B cell (primary cell): ENCODE results near the gene PDE3B. TPM values are rescaled to one million over a fixed set of nuclear protein-coding genes. Genes with fewer than 3 reads are reported as not detected.

Source experiments
- ATAC-seq: fragments of 200-7000 bp; cut with Tn5 transposase; one replicate; pipeline ENCODE4 v1.10.0; 2021; ENCODE audit warnings: low read depth, mild to moderate bottlenecking, moderate number of reproducible peaks, moderate library complexity
- CTCF ChIA-PET: fragments of 350-600 bp; sonication (Branson Sonifier 250); formaldehyde crosslinking; loops from one replicate; lab custom pipeline; 2021; ENCODE audit warnings: antibody characterized with exemption, inconsistent platforms; lab: Charles Lee
- POLR2A ChIA-PET: fragments of 350-600 bp; sonication (Branson Sonifier 250); formaldehyde crosslinking; loops from one replicate; lab custom pipeline; 2021; ENCODE audit warnings: antibody characterized with exemption; lab: Charles Lee
- DNase-seq: peaks from one replicate; pipeline ENCODE4 v3.0.0; 2013
- H2AFZ ChIP-seq: 2 replicates; pipeline ENCODE4 v1.6.1; 2012; ENCODE audit warnings: mild to moderate bottlenecking, low read depth, low read length; ENCODE audit not compliant: insufficient read depth, poor library complexity, severe bottlenecking
- H3K27ac ChIP-seq, 2 donors: 1 replicate in 1 of 2; 2 replicates in 1 of 2; pipeline ENCODE4 v1.5.1; 2012 to 2013; ENCODE audit warnings: low read length in 2 of 2, mild to moderate bottlenecking in 2 of 2, moderate library complexity in 1 of 2
- H3K27me3 ChIP-seq, 4 experiments: fragments of 200-600 bp in 1 of 4; sonication (generic) in 1 of 4; replicated peaks in 1 of 4; 1 replicate in 2 of 4; 2 replicates in 2 of 4; pipeline versions ENCODE4 v1.6.1 to v1.7.0; 2013 to 2016; ENCODE audit warnings: low read length in 3 of 4, mild to moderate bottlenecking in 2 of 4, mixed read lengths in 1 of 4, moderate library complexity in 1 of 4; ENCODE audit not compliant: insufficient read depth in 4 of 4, control insufficient read depth in 3 of 4; ENCODE audit errors: control extremely low read depth in 1 of 4
- H3K36me3 ChIP-seq, 2 experiments: replicated peaks in 1 of 2; 1 replicate in 1 of 2; 2 replicates in 1 of 2; pipeline versions ENCODE4 v1.6.1 to v1.7.1; 2013; ENCODE audit warnings: low read length in 1 of 2; ENCODE audit not compliant: insufficient read depth in 2 of 2, control insufficient read depth in 1 of 2; ENCODE audit errors: control extremely low read depth in 1 of 2, extremely low read depth in 1 of 2
- H3K4me1 ChIP-seq, 2 donors: fragments of 200-600 bp in 1 of 2; sonication (generic) in 1 of 2; 1 replicate in 1 of 2; 2 replicates in 1 of 2; pipeline versions ENCODE4 v1.5.1 to v1.6.1; 2013 to 2017; ENCODE audit warnings: low read length in 2 of 2; ENCODE audit not compliant: control insufficient read depth in 2 of 2, insufficient read depth in 2 of 2
- H3K4me2 ChIP-seq: replicated peaks from 2 replicates; pipeline ENCODE3; 2012; ENCODE audit warnings: mild to moderate bottlenecking, low read depth, low read length; ENCODE audit not compliant: poor library complexity, severe bottlenecking
- H3K4me3 ChIP-seq, 5 experiments: fragments of 200-600 bp in 1 of 5; sonication (generic) in 1 of 5; 1 replicate in 3 of 5; 2 replicates in 2 of 5; pipeline versions ENCODE4 v1.5.1 to v1.7.0; 2011 to 2016; ENCODE audit warnings: low read length in 4 of 5, mild to moderate bottlenecking in 4 of 5, low read depth in 2 of 5, control low read depth in 1 of 5, moderate library complexity in 1 of 5; ENCODE audit not compliant: insufficient read depth in 1 of 5; ENCODE audit errors: control extremely low read depth in 1 of 5, extremely low read depth in 1 of 5
- H3K79me2 ChIP-seq: fragments of 200-600 bp; sonication (generic); one replicate; pipeline ENCODE4 v1.6.0; 2016; ENCODE audit warnings: low read length; ENCODE audit not compliant: control insufficient read depth, insufficient read depth
- H3K9ac ChIP-seq: fragments of 200-600 bp; sonication (generic); 2 replicates; pipeline ENCODE4 v1.6.1; 2017; ENCODE audit warnings: mild to moderate bottlenecking, low read length, moderate library complexity
- H3K9me3 ChIP-seq, 3 donors: one replicate each; pipeline versions ENCODE4 v1.6.1 to v1.7.1; 2013; ENCODE audit warnings: low read length in 2 of 3; ENCODE audit not compliant: control insufficient read depth in 2 of 3, insufficient read depth in 1 of 3; ENCODE audit errors: control extremely low read depth in 1 of 3
- H4K20me1 ChIP-seq: 2 replicates; pipeline ENCODE4 v1.6.0; 2012; ENCODE audit warnings: mild to moderate bottlenecking, low read length; ENCODE audit not compliant: insufficient read depth, control insufficient read depth, poor library complexity, severe bottlenecking
- H3K27ac Mint-ChIP-seq: one replicate; pipeline ENCODE4 v1.8.0; 2021; ENCODE audit warnings: mixed read lengths
- H3K27me3 Mint-ChIP-seq: one replicate; pipeline ENCODE4 v1.8.0; 2021; ENCODE audit warnings: mixed read lengths
- H3K4me1 Mint-ChIP-seq: one replicate; pipeline ENCODE4 v1.8.0; 2021; ENCODE audit warnings: mixed read lengths
- H3K4me3 Mint-ChIP-seq: one replicate; pipeline ENCODE4 v1.8.0; 2021; ENCODE audit warnings: mixed read lengths
- H3K9me3 Mint-ChIP-seq: one replicate; pipeline ENCODE4 v1.8.0; 2022; ENCODE audit warnings: mixed read lengths; ENCODE audit not compliant: insufficient read depth
- EZH2 ChIP-seq: IDR thresholded peaks from 2 replicates; pipeline ENCODE4 v1.6.1; 2012; ENCODE audit warnings: borderline replicate concordance, low read depth, mild to moderate bottlenecking, moderate library complexity, low read length; ENCODE audit not compliant: insufficient read depth, poor library complexity, severe bottlenecking
- WGBS: methylation state at CpG from one replicate; pipeline ENCODE4 v1.1.5; 2013; ENCODE audit warnings: missing lambda C conversion rate; ENCODE audit not compliant: insufficient coverage; 5-methylcytosine and 5-hydroxymethylcytosine counted together
- intact Hi-C: fragments of 100-400 bp; cut with micrococcal nuclease; formaldehyde crosslinking; loops from one replicate; pipeline ENCODE4 v1.10.0; 2022
- polyA plus RNA-seq: library from polyadenylated mRNA; depleted of rRNA; stranded (reverse); fragments of >200 nt; gene quantifications from 2 replicates; pipeline ENCODE4 v1.2.3, GENCODE V29; 2012
- total RNA-seq, 2 donors: library from RNA; stranded (reverse); fragments of 120-200 nt in 1 of 2; gene quantifications; 1 replicate in 1 of 2; 2 replicates in 1 of 2; pipeline versions ENCODE4 v1.2.3 to v1.2.4, GENCODE V29; 2013 to 2022
- TF ChIP-seq, protein P1 (sequence below): fragments of 200-600 bp; IDR thresholded peaks from one replicate; pipeline ENCODE4 v1.8.0; 2022; ENCODE audit warnings: antibody characterized with exemption, mild to moderate bottlenecking

Gene PDE3B
- total and polyA plus RNA-seq, 2 donors (not counting 1 experiment from before 2014, with no cell fraction given): 1.0 to 60.7 TPM

DNA sequence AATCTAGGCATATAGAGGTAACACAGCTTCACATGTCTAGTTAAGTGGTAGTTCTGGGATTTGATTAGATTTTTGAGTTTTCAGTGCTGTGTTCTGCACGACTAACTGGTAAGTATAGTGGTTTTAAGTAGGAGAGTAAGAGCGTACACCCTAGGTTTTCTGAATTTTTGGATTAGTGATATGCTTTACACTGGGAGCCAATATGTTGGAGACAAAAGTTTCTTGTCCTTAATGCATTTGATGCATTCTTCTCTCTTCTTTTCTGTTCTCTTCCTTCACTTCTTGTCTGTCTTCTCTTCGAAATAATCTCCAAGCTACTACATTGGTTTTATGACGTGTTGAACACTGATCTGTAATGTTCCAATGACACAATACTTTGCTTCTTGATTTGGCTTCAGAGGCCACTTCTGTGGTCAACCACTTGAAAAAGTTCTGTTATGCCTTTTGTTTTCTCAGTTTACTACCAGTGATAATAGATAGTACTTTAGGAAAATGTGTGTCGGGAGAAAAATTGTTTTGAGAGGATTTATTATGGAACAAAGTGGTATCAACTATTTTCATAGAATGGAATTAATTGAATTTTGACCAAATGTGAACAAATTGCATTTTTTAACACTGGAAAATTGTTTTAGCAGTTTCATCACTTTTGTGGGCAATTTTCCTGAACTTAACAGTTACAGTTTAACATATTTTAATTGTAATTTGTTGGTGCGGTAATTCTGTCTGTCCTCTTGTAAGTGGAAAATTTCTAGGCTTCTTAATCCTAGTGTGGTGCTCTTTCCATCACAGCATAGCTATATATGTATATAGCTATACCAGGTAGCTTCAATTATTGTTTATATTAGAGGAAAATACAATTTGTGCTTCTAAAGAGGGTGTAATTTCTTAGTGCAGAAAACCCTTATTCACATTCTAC lies 2.6 kb downstream of the PDE3B start:
- Histone ChIP-seq H3K4me3 (peak overlapping the region in 2 of 5 experiments; percentile 73 to 92), H3K4me1 (peaks cover 7 to 17% of the 10 kb centered on the region in 2 donors), H3K9ac (no peak overlapping the region), H2AFZ (no peak overlapping the region), H3K4me2 (no peak overlapping the region), H3K27me3 (peaks cover 0 to 33% (median 21%) of the 10 kb centered on the region in 4 experiments), H3K9me3 (peaks cover 0 to 2% (median 0%) of the 10 kb centered on the region in 3 donors), H4K20me1 (no peaks in the 10 kb centered on the region), H3K36me3 (no peaks in the 10 kb centered on the region), H3K79me2 (no peaks in the 10 kb centered on the region), H3K27ac (no peak overlapping the region)
- intact Hi-C loops: loop anchor here (2.0 kb wide), 1 partner anchor 119 kb away; no protein-coding TSS in a partner anchor
- TF ChIP-seq, protein P1, sequence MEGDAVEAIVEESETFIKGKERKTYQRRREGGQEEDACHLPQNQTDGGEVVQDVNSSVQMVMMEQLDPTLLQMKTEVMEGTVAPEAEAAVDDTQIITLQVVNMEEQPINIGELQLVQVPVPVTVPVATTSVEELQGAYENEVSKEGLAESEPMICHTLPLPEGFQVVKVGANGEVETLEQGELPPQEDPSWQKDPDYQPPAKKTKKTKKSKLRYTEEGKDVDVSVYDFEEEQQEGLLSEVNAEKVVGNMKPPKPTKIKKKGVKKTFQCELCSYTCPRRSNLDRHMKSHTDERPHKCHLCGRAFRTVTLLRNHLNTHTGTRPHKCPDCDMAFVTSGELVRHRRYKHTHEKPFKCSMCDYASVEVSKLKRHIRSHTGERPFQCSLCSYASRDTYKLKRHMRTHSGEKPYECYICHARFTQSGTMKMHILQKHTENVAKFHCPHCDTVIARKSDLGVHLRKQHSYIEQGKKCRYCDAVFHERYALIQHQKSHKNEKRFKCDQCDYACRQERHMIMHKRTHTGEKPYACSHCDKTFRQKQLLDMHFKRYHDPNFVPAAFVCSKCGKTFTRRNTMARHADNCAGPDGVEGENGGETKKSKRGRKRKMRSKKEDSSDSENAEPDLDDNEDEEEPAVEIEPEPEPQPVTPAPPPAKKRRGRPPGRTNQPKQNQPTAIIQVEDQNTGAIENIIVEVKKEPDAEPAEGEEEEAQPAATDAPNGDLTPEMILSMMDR: no peak
- no peak for TF ChIP-seq EZH2
- peaks cover 56% of the 10 kb centered on the region for H3K27me3 Mint-ChIP-seq
- peaks cover 9% of the 10 kb centered on the region for H3K4me1 Mint-ChIP-seq
- CTCF ChIA-PET: interaction anchor here (0.9 to 6.1 kb wide), 7 partner anchors 10 to 260 kb away, joined by 3 to 67 read pairs (median 13); partner anchors contain the start of gene PSMA1
- POLR2A ChIA-PET: no interaction called here
- H3K4me3 Mint-ChIP-seq: peak overlapping the region; percentile 58
- ATAC-seq (no peak), DNase-seq (peak; percentile 21)
- no peaks in the 10 kb centered on the region for H3K9me3 Mint-ChIP-seq
- WGBS: 83% methylated on average over 1 of the region's 6 CpGs
- no peak overlapping the region for H3K27ac Mint-ChIP-seq

DNA sequence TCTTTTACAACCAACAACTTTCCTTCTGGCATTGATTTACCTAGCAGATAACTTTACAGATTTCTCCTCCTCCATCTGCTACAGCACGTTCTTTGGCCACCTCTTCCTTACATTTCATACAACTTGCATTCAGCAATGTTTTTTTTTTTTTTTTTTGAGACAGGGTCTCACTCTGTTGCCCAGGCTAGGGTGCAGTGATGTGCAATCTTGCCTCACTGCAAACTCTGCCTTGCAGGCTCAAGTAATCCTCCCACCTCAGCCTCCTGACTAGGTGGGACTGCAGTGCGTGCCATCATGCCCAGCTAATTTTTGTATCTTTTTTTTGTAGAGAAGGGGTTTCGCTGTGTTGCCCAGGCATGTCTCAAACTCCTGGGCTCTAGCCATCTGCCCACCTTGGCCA lies 6.5 kb downstream of the PDE3B start:
- 100% methylated on average over 1 of the region's 3 CpGs for WGBS
- ChIA-PET CTCF (interaction anchor here (1.1 kb wide), 1 partner anchor 258 kb away, joined by 5 read pairs; no protein-coding TSS in a partner anchor), POLR2A (no interaction called here)
- Histone ChIP-seq H3K4me3 (no peak overlapping the region), H2AFZ (no peak overlapping the region), H3K27me3 (peaks cover 0 to 34% (median 15%) of the 10 kb centered on the region in 4 experiments), H3K27ac (no peak overlapping the region), H4K20me1 (no peaks in the 10 kb centered on the region), H3K4me2 (no peak overlapping the region), H3K79me2 (no peaks in the 10 kb centered on the region), H3K9me3 (peaks cover 0 to 2% (median 0%) of the 10 kb centered on the region in 3 donors), H3K4me1 (peaks cover 2 to 13% of the 10 kb centered on the region in 2 donors), H3K36me3 (no peaks in the 10 kb centered on the region), H3K9ac (no peak overlapping the region)
- Mint-ChIP-seq H3K27ac (no peak overlapping the region), H3K4me1 (peaks cover 9% of the 10 kb centered on the region), H3K27me3 (peaks cover 59% of the 10 kb centered on the region), H3K9me3 (no peaks in the 10 kb centered on the region), H3K4me3 (no peak overlapping the region)
- no peak for DNase-seq
- TF ChIP-seq, protein P1: no peak
- TF ChIP-seq EZH2: no peak
- ATAC-seq: no peak
- intact Hi-C loops: no loop called here
